ENCODE results near the gene SMYD4. TPM values are rescaled to one million over a fixed set of nuclear protein-coding genes. Genes with fewer than 3 reads are reported as not detected.

The SMYD4 gene
- total RNA-seq, 1 experiment from 2014 or later, result 9.3 TPM

DNA sequence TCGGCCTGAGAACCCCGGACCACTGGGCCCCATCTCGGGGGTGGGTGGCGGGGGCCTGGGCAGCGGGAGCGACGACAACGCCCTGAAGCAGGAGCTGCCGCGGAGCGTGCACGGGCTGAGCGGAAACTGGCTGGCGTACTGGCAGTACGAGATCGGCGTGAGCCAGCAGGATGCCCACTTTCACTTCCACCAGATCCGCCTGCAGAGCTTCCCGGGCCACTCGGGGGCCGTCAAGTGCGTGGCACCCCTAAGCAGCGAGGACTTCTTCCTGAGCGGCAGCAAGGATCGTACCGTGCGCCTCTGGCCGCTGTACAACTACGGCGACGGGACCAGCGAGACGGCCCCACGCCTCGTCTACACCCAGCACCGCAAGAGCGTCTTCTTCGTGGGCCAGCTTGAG lies 95.9 kb downstream of the SMYD4 start:
- Histone ChIP-seq H2AFZ (ENCODE audit: low read length) (no peak overlapping the region), H3K27me3 (ENCODE audit: low read length) (no peaks in the 10 kb centered on the region), H3K27ac (ENCODE audit: low read length) (no peak overlapping the region), H3K36me3 (ENCODE audit: low read depth, low read length) (no peaks in the 10 kb centered on the region), H3K4me2 (ENCODE audit: low read length) (no peak overlapping the region), H3K79me2 (ENCODE audit: low read length) (no peaks in the 10 kb centered on the region), H3F3A (ENCODE audit: low read length, unreplicated experiment) (no peaks in the 10 kb centered on the region), H3K9ac (ENCODE audit: low read length) (no peak overlapping the region), H4K20me1 (ENCODE audit: low read length) (no peaks in the 10 kb centered on the region), H3K9me2 (replicated peaks; ENCODE audit: low read length) (no peaks in the 10 kb centered on the region), H3K4me3 (ENCODE audit: low read length) (no peak overlapping the region), H3K4me1 (ENCODE audit: insufficient read depth, low read length) (no peaks in the 10 kb centered on the region), H3K9me3 (ENCODE audit: low read length) (no peaks in the 10 kb centered on the region)
- no peak for ATAC-seq
- TF ChIP-seq EZH2phosphoT487 (IDR thresholded peaks at IDR 0.05; ENCODE audit: borderline replicate concordance, low read length), result no peak
- TF ChIP-seq EZH2 (IDR thresholded peaks at IDR 0.05; ENCODE audit: low read length, unreplicated experiment), result no peak
- TF ChIP-seq, protein P1, sequence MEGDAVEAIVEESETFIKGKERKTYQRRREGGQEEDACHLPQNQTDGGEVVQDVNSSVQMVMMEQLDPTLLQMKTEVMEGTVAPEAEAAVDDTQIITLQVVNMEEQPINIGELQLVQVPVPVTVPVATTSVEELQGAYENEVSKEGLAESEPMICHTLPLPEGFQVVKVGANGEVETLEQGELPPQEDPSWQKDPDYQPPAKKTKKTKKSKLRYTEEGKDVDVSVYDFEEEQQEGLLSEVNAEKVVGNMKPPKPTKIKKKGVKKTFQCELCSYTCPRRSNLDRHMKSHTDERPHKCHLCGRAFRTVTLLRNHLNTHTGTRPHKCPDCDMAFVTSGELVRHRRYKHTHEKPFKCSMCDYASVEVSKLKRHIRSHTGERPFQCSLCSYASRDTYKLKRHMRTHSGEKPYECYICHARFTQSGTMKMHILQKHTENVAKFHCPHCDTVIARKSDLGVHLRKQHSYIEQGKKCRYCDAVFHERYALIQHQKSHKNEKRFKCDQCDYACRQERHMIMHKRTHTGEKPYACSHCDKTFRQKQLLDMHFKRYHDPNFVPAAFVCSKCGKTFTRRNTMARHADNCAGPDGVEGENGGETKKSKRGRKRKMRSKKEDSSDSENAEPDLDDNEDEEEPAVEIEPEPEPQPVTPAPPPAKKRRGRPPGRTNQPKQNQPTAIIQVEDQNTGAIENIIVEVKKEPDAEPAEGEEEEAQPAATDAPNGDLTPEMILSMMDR (conservative IDR thresholded peaks at IDR 0.05; ENCODE audit: low read depth, low read length), result no peak
- POLR2A ChIA-PET (ENCODE audit: unreplicated experiment), result no interaction called here
- intact Hi-C loops (cut with micrococcal nuclease), result no loop called here
- CTCF ChIA-PET, result no interaction called here
- BruUV-seq (replicated peaks), result no TSS peak
- DNase-seq, result no peak

DNA sequence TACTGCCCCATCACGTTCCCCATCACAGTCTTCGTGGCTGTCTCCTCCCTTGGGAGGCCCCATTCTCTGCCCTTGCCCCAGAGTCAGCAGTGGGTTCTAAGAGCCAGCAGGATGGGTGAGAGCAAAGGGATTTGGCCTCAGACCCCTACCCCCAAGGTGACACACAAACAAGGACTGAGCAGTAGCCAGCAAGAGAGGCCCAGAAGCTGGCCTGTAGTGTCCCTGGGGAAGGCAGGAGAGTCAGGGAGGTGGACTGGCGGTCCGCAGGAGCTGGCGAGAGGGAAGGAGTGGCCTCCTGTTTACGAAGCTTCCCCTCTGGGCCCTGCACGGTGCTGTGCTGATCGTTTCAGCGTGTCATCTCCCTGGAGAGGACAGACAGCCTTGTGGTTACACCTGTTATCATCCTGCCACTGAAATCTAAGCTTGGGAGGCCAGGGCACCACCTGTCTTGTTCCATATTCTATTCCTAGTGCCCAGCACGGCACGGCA lies 96.8 kb downstream of the SMYD4 start:
- no TSS peak for BruUV-seq (replicated peaks)
- ChIA-PET CTCF (no interaction called here), POLR2A (ENCODE audit: unreplicated experiment) (no interaction called here)
- Histone ChIP-seq H3K4me2 (ENCODE audit: low read length) (no peak overlapping the region), H3K4me1 (ENCODE audit: insufficient read depth, low read length) (no peaks in the 10 kb centered on the region), H4K20me1 (ENCODE audit: low read length) (no peaks in the 10 kb centered on the region), H3K27me3 (ENCODE audit: low read length) (no peaks in the 10 kb centered on the region), H3K9me3 (ENCODE audit: low read length) (no peaks in the 10 kb centered on the region), H2AFZ (ENCODE audit: low read length) (no peak overlapping the region), H3K79me2 (ENCODE audit: low read length) (no peaks in the 10 kb centered on the region), H3K36me3 (ENCODE audit: low read depth, low read length) (no peaks in the 10 kb centered on the region), H3K9ac (ENCODE audit: low read length) (no peak overlapping the region), H3K9me2 (replicated peaks; ENCODE audit: low read length) (no peaks in the 10 kb centered on the region), H3K27ac (ENCODE audit: low read length) (no peak overlapping the region), H3F3A (ENCODE audit: low read length, unreplicated experiment) (no peaks in the 10 kb centered on the region), H3K4me3 (ENCODE audit: low read length) (no peak overlapping the region)
- ATAC-seq, result no peak
- intact Hi-C loops (cut with micrococcal nuclease), result no loop called here
- DNase-seq, result no peak
- TF ChIP-seq EZH2phosphoT487 (IDR thresholded peaks at IDR 0.05; ENCODE audit: borderline replicate concordance, low read length) (no peak), EZH2 (IDR thresholded peaks at IDR 0.05; ENCODE audit: low read length, unreplicated experiment) (no peak)
- TF ChIP-seq, protein P1 (conservative IDR thresholded peaks at IDR 0.05; ENCODE audit: low read depth, low read length), result no peak

DNA sequence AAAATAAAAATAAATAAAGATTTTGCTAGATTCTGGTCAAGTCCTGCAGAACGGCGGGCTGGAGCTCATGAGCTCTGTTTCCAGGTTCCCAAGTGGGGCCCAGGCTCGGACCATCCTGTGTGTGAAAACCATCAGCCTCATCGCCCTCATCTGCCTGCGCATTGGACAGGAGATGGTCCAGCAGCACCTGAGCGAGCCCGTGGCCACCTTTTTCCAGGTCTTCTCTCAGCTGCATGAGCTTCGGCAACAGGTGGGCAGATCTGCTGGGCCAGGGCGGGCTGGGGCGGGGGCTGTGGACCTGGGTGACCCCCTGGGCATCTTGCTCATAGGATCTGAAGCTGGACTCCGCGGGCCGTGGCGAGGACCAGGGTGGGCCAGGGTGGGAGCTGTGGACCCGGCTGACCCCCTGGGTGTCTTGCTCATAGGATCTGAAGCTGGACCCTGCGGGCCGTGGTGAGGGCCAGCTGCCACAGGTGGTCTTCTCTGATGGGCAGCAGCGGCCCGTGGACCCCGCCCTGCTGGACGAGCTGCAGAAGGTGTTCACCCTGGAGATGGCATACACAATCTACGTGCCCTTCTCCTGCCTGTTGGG lies 97.4 kb downstream of the SMYD4 start:
- POLR2A ChIA-PET (ENCODE audit: unreplicated experiment), result no interaction called here
- CTCF ChIA-PET, result no interaction called here
- Histone ChIP-seq H3K4me1 (ENCODE audit: insufficient read depth, low read length) (no peaks in the 10 kb centered on the region), H4K20me1 (ENCODE audit: low read length) (no peaks in the 10 kb centered on the region), H3K27ac (ENCODE audit: low read length) (no peak overlapping the region), H3K9me2 (replicated peaks; ENCODE audit: low read length) (no peaks in the 10 kb centered on the region), H2AFZ (ENCODE audit: low read length) (no peak overlapping the region), H3K27me3 (ENCODE audit: low read length) (no peaks in the 10 kb centered on the region), H3K9me3 (ENCODE audit: low read length) (no peaks in the 10 kb centered on the region), H3K9ac (ENCODE audit: low read length) (no peak overlapping the region), H3K36me3 (ENCODE audit: low read depth, low read length) (no peaks in the 10 kb centered on the region), H3K4me3 (ENCODE audit: low read length) (no peak overlapping the region), H3F3A (ENCODE audit: low read length, unreplicated experiment) (no peaks in the 10 kb centered on the region), H3K4me2 (ENCODE audit: low read length) (no peak overlapping the region), H3K79me2 (ENCODE audit: low read length) (no peaks in the 10 kb centered on the region)
- BruUV-seq (replicated peaks), result no TSS peak
- ATAC-seq (no peak), DNase-seq (no peak)
- TF ChIP-seq EZH2phosphoT487 (IDR thresholded peaks at IDR 0.05; ENCODE audit: borderline replicate concordance, low read length) (no peak), EZH2 (IDR thresholded peaks at IDR 0.05; ENCODE audit: low read length, unreplicated experiment) (no peak)
- TF ChIP-seq, protein P1 (conservative IDR thresholded peaks at IDR 0.05; ENCODE audit: low read depth, low read length), result no peak
- intact Hi-C loops (cut with micrococcal nuclease), result no loop called here

Measured in PC-3 (cell line).